Measurements from ENCODE around the gene C10orf90. TPM values are rescaled to one million over a fixed set of nuclear protein-coding genes. Genes with fewer than 3 reads are reported as not detected.

C10orf90 gene
- total RNA-seq, 2 experiments from 2014 or later = not detected

- H3K4me1 Mint-ChIP-seq (ENCODE audit: low read depth) = no peaks in the 10 kb centered on the region
- Histone ChIP-seq H3K4me3 (ENCODE audit: low read length) (no peak overlapping the region), H3K36me3 (ENCODE audit: insufficient read depth, low read length) (no peaks in the 10 kb centered on the region), H3K9me3 (ENCODE audit: control insufficient read depth in 1 of 2, insufficient read depth in 1 of 2, low read length in 2 of 2) (peaks cover 0 to 6% of the 10 kb centered on the region in 2 experiments), H3K4me1 (ENCODE audit: insufficient read depth, low read length) (no peaks in the 10 kb centered on the region), H3K27me3 (ENCODE audit: control insufficient read depth in 1 of 2, insufficient read depth in 2 of 2, low read length in 2 of 2) (no peaks in the 10 kb centered on the region), H3K27ac (ENCODE audit: low read depth in 1 of 2, low read length in 2 of 2) (no peak overlapping the region)
- POLR2A ChIA-PET = no interaction called here
- H3K36me3 Mint-ChIP-seq (ENCODE audit: low read depth) = no peaks in the 10 kb centered on the region
- CTCF ChIA-PET = no interaction called here
- H3K4me3 Mint-ChIP-seq = no peak overlapping the region
- DNase-seq = no peak
- ATAC-seq (ENCODE audit: poor library complexity) = no peak
- no peak overlapping the region for H3K27ac Mint-ChIP-seq
- H3K9me3 Mint-ChIP-seq = no peaks in the 10 kb centered on the region
- no peaks in the 10 kb centered on the region for H3K27me3 Mint-ChIP-seq
- intact Hi-C loops (cut with DNase I, micrococcal nuclease) = no loop called here
- no peak for TF ChIP-seq CTCF (IDR thresholded peaks at IDR 0.05)
Observed at GRCh38 chr10:126500866-126501265, 169.6 kb downstream of the C10orf90 start.

- no peak overlapping the region for H3K4me3 Mint-ChIP-seq
- DNase-seq (no peak), ATAC-seq (ENCODE audit: poor library complexity) (no peak)
- H3K4me1 ChIP-seq (ENCODE audit: insufficient read depth, low read length) = no peaks in the 10 kb centered on the region
- no peak for TF ChIP-seq CTCF (IDR thresholded peaks at IDR 0.05)
- no peaks in the 10 kb centered on the region for H3K9me3 Mint-ChIP-seq
- CTCF ChIA-PET = no interaction called here
- H3K27me3 Mint-ChIP-seq = no peaks in the 10 kb centered on the region
- no peak overlapping the region for H3K27ac Mint-ChIP-seq
- no peak overlapping the region for H3K27ac ChIP-seq (ENCODE audit: low read depth in 1 of 2, low read length in 2 of 2)
- H3K4me1 Mint-ChIP-seq (ENCODE audit: low read depth) = no peaks in the 10 kb centered on the region
- H3K36me3 ChIP-seq (ENCODE audit: insufficient read depth, low read length) = no peaks in the 10 kb centered on the region
- no peaks in the 10 kb centered on the region for H3K27me3 ChIP-seq (ENCODE audit: control insufficient read depth in 1 of 2, insufficient read depth in 2 of 2, low read length in 2 of 2)
- no peaks in the 10 kb centered on the region for H3K36me3 Mint-ChIP-seq (ENCODE audit: low read depth)
- H3K9me3 ChIP-seq (ENCODE audit: control insufficient read depth in 1 of 2, insufficient read depth in 1 of 2, low read length in 2 of 2) = peaks cover 0 to 6% of the 10 kb centered on the region in 2 experiments
- intact Hi-C loops (cut with DNase I, micrococcal nuclease) = no loop called here
- H3K4me3 ChIP-seq (ENCODE audit: low read length) = no peak overlapping the region
- POLR2A ChIA-PET = no interaction called here
Observed at GRCh38 chr10:126500185-126500584, 170.3 kb downstream of the C10orf90 start.

GRCh38 chr10:126499744-126500143, 170.7 kb downstream of the C10orf90 start:
- peaks cover 0 to 5% of the 10 kb centered on the region in 2 experiments for H3K9me3 ChIP-seq (ENCODE audit: control insufficient read depth in 1 of 2, insufficient read depth in 1 of 2, low read length in 2 of 2)
- H3K36me3 ChIP-seq (ENCODE audit: insufficient read depth, low read length) = no peaks in the 10 kb centered on the region
- ChIA-PET POLR2A (no interaction called here), CTCF (no interaction called here)
- no peak for TF ChIP-seq CTCF (IDR thresholded peaks at IDR 0.05)
- no peak overlapping the region for H3K4me3 Mint-ChIP-seq
- intact Hi-C loops (cut with DNase I, micrococcal nuclease) = no loop called here
- H3K27me3 Mint-ChIP-seq = no peaks in the 10 kb centered on the region
- H3K4me1 ChIP-seq (ENCODE audit: insufficient read depth, low read length) = no peaks in the 10 kb centered on the region
- no peaks in the 10 kb centered on the region for H3K9me3 Mint-ChIP-seq
- no peak for ATAC-seq (ENCODE audit: poor library complexity)
- no peaks in the 10 kb centered on the region for H3K36me3 Mint-ChIP-seq (ENCODE audit: low read depth)
- H3K4me3 ChIP-seq (ENCODE audit: low read length) = no peak overlapping the region
- H3K27ac Mint-ChIP-seq = no peak overlapping the region
- H3K4me1 Mint-ChIP-seq (ENCODE audit: low read depth) = no peaks in the 10 kb centered on the region
- H3K27me3 ChIP-seq (ENCODE audit: control insufficient read depth in 1 of 2, insufficient read depth in 2 of 2, low read length in 2 of 2) = no peaks in the 10 kb centered on the region
- DNase-seq = no peak
- no peak overlapping the region for H3K27ac ChIP-seq (ENCODE audit: low read depth in 1 of 2, low read length in 2 of 2)
